GM19328 (cell line): ENCODE results near the gene AFG3L2.

Experiments
- ATAC-seq: cut with Tn5 transposase; IDR thresholded peaks from one replicate; pipeline ENCODE4 v1.9.1; 2021; ENCODE audit warnings: mild to moderate bottlenecking, moderate library complexity; ENCODE audit not compliant: unreplicated experiment

Gene AFG3L2

GRCh38 chr18:12327510-12328178 is 49.4 kb downstream of the AFG3L2 start:
- ATAC-seq, result peak; percentile 57

GRCh38 chr18:12326711-12327460 is 50.1 kb downstream of the AFG3L2 start:
- no peak for ATAC-seq

GRCh38 chr18:12325726-12326245 is 51.2 kb downstream of the AFG3L2 start:
- ATAC-seq, result no peak

- ATAC-seq, result no peak
Observed at GRCh38 chr18:12324991-12325725, 51.9 kb downstream of the AFG3L2 start.

- ATAC-seq, result no peak
Observed at GRCh38 chr18:12321333-12321732, 55.7 kb downstream of the AFG3L2 start.

GRCh38 chr18:12318857-12319256 is 58.2 kb downstream of the AFG3L2 start:
- ATAC-seq, result no peak

GRCh38 chr18:12318334-12318697 is 58.7 kb downstream of the AFG3L2 start:
- ATAC-seq, result no peak

- ATAC-seq, result no peak
Observed at GRCh38 chr18:12317664-12318333, 59.2 kb downstream of the AFG3L2 start.

GRCh38 chr18:12315911-12316310 is 61.1 kb downstream of the AFG3L2 start:
- no peak for ATAC-seq

- ATAC-seq, result no peak
Observed at GRCh38 chr18:12315490-12315889, 61.5 kb downstream of the AFG3L2 start.

GRCh38 chr18:12314591-12315305 is 62.3 kb downstream of the AFG3L2 start:
- no peak for ATAC-seq

GRCh38 chr18:12313530-12314245 is 63.3 kb downstream of the AFG3L2 start:
- ATAC-seq, result no peak

- ATAC-seq, result no peak
Observed at GRCh38 chr18:12312976-12313375, 64.1 kb downstream of the AFG3L2 start.

- ATAC-seq, result no peak
Observed at GRCh38 chr18:12310762-12311161, 66.3 kb downstream of the AFG3L2 start.

- ATAC-seq, result no peak
Observed at GRCh38 chr18:12309683-12310198, 67.3 kb downstream of the AFG3L2 start.

- ATAC-seq, result no peak
Observed at GRCh38 chr18:12308386-12309100, 68.5 kb downstream of the AFG3L2 start.

GRCh38 chr18:12307701-12308385 is 69.2 kb downstream of the AFG3L2 start, which contains the start of gene TUBB6:
TUBB6 (plus strand) TSS chr18:12308241; CDS start chr18:12308293, 52 bp downstream.
- no peak for ATAC-seq
